Measurements from ENCODE around the gene SLC5A6.

The SLC5A6 gene

DNA sequence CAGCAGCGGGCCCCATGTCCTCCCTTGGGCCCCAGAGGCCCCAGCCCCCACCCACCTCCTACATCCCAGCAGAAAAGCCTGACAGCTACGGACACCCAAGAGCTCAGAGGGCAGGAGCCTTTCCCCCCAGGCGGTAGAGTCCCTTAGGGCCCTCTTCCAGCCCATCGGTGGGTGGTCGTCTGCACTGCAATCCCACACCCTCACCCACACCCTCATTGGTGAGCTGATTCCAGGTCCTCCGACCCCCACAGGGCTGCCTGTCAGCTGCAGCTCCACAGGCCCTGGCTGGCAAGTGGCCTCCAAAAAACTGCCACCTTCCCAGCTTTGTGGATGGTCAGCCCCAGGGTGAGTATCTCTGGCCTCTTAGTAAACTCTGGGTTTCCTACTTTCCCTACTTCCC, 52.8 kb downstream of the SLC5A6 start:
- TF ChIP-seq CREB1 (IDR thresholded peaks at IDR 0.05; ENCODE audit: low read depth) (no peak), RAD21 (IDR thresholded peaks at IDR 0.05; ENCODE audit: low read depth) (no peak), CEBPB (IDR thresholded peaks at IDR 0.05) (no peak), YY1 (IDR thresholded peaks at IDR 0.05; ENCODE audit: low read depth) (no peak), NFIC (IDR thresholded peaks at IDR 0.05) (no peak), TCF12 (IDR thresholded peaks at IDR 0.05; ENCODE audit: low read depth) (no peak), TEAD4 (IDR thresholded peaks at IDR 0.05) (no peak), ZBTB7A (IDR thresholded peaks at IDR 0.05; ENCODE audit: low read depth) (no peak), EP300 (IDR thresholded peaks at IDR 0.05; ENCODE audit: borderline replicate concordance) (no peak), FOXM1 (IDR thresholded peaks at IDR 0.05; ENCODE audit: borderline replicate concordance, low read depth) (no peak)
- TF ChIP-seq, protein P1, sequence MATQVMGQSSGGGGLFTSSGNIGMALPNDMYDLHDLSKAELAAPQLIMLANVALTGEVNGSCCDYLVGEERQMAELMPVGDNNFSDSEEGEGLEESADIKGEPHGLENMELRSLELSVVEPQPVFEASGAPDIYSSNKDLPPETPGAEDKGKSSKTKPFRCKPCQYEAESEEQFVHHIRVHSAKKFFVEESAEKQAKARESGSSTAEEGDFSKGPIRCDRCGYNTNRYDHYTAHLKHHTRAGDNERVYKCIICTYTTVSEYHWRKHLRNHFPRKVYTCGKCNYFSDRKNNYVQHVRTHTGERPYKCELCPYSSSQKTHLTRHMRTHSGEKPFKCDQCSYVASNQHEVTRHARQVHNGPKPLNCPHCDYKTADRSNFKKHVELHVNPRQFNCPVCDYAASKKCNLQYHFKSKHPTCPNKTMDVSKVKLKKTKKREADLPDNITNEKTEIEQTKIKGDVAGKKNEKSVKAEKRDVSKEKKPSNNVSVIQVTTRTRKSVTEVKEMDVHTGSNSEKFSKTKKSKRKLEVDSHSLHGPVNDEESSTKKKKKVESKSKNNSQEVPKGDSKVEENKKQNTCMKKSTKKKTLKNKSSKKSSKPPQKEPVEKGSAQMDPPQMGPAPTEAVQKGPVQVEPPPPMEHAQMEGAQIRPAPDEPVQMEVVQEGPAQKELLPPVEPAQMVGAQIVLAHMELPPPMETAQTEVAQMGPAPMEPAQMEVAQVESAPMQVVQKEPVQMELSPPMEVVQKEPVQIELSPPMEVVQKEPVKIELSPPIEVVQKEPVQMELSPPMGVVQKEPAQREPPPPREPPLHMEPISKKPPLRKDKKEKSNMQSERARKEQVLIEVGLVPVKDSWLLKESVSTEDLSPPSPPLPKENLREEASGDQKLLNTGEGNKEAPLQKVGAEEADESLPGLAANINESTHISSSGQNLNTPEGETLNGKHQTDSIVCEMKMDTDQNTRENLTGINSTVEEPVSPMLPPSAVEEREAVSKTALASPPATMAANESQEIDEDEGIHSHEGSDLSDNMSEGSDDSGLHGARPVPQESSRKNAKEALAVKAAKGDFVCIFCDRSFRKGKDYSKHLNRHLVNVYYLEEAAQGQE (IDR thresholded peaks at IDR 0.05; ENCODE audit: low read depth), result no peak
- TF ChIP-seq, protein P2, sequence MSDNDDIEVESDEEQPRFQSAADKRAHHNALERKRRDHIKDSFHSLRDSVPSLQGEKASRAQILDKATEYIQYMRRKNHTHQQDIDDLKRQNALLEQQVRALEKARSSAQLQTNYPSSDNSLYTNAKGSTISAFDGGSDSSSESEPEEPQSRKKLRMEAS (IDR thresholded peaks at IDR 0.05), result no peak

DNA sequence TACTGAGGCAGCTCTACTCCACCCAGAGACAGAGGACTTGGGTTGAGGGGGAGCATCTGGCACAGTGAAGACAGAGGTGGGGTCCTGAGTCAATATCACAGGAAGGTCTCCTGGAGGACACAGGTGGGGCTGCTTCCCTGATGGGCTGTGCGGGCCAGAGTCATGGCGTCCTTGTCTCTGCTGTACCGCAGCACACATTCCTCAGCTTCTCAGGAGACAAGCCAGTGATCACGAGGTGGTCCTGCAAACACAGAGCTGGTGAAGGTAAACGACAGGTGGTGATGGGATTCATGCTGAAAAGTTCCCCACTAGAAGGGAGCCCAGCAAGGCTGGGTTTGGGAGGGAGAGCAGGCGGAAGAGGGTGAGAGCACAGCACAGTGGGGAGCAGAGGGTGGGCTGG, 53.6 kb downstream of the SLC5A6 start:
- TF ChIP-seq CEBPB (IDR thresholded peaks at IDR 0.05), result no peak
- TF ChIP-seq FOXM1 (IDR thresholded peaks at IDR 0.05; ENCODE audit: borderline replicate concordance, low read depth), result no peak
- TF ChIP-seq YY1 (IDR thresholded peaks at IDR 0.05; ENCODE audit: low read depth), result no peak
- no peak for TF ChIP-seq CREB1 (IDR thresholded peaks at IDR 0.05; ENCODE audit: low read depth)
- TF ChIP-seq, protein P1 (IDR thresholded peaks at IDR 0.05; ENCODE audit: low read depth), result no peak
- TF ChIP-seq TCF12 (IDR thresholded peaks at IDR 0.05; ENCODE audit: low read depth), result no peak
- TF ChIP-seq RAD21 (IDR thresholded peaks at IDR 0.05; ENCODE audit: low read depth), result no peak

DNA sequence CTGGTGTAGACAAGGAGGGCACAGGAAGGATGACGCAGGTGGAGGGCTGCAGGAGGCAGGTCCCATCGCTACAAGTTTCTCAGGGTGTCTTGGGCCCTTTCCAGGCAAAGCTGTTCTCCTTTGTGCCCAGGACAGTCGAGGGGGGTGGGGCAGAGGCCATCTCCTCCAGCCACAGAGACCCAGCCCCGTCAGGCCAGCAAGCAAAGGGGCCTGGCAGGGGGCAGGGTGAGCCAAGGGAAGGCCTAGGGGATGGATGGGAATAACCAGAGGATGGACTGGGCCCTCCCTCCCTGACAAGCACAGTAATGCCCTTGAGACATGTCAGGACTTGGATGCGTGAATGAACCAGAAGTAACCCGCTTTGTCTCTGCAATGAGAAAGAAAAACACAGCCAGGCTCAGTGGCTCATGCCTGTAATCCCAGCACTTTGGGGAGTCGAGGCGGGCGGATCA, 57.0 kb downstream of the SLC5A6 start:
- TF ChIP-seq RAD21 (IDR thresholded peaks at IDR 0.05; ENCODE audit: low read depth), result no peak
- TF ChIP-seq CREB1 (IDR thresholded peaks at IDR 0.05; ENCODE audit: low read depth), result no peak
- TF ChIP-seq ZBTB7A (IDR thresholded peaks at IDR 0.05; ENCODE audit: low read depth), result no peak
- no peak for TF ChIP-seq TEAD4 (IDR thresholded peaks at IDR 0.05)
- no peak for TF ChIP-seq TAF1 (IDR thresholded peaks at IDR 0.05; ENCODE audit: low read depth)
- no peak for TF ChIP-seq TCF12 (IDR thresholded peaks at IDR 0.05; ENCODE audit: low read depth)
- TF ChIP-seq, protein P1 (IDR thresholded peaks at IDR 0.05; ENCODE audit: low read depth), result no peak
- TF ChIP-seq EP300 (IDR thresholded peaks at IDR 0.05; ENCODE audit: borderline replicate concordance), result no peak
- no peak for TF ChIP-seq YY1 (IDR thresholded peaks at IDR 0.05; ENCODE audit: low read depth)
- TF ChIP-seq FOXM1 (IDR thresholded peaks at IDR 0.05; ENCODE audit: borderline replicate concordance, low read depth), result no peak
- TF ChIP-seq CEBPB (IDR thresholded peaks at IDR 0.05), result no peak

DNA sequence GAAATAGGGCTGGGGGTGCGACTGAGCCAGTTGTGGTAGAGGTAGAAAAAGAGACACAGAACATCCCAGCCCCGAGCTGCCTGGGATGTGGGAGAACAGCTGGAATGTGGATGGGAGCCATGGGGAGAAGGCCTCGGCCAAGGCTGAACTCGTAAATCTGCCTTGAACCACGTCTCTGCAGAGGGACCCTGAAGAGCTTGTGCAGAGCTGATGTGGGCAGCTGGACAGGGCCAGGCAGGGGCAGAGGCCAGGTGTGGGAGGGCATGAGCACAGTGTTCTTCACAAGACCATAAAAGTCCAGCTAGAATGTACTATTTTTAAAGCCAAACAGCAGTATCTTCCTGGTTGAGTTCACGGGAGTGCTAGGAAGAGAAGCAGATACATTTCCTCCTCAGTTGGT, 57.6 kb downstream of the SLC5A6 start:
- TF ChIP-seq, protein P1 (IDR thresholded peaks at IDR 0.05; ENCODE audit: low read depth), result no peak
- TF ChIP-seq TEAD4 (IDR thresholded peaks at IDR 0.05) (no peak), NFIC (IDR thresholded peaks at IDR 0.05) (no peak), ZBTB7A (IDR thresholded peaks at IDR 0.05; ENCODE audit: low read depth) (no peak), TAF1 (IDR thresholded peaks at IDR 0.05; ENCODE audit: low read depth) (no peak), FOXM1 (IDR thresholded peaks at IDR 0.05; ENCODE audit: borderline replicate concordance, low read depth) (no peak), TCF12 (IDR thresholded peaks at IDR 0.05; ENCODE audit: low read depth) (no peak), CEBPB (IDR thresholded peaks at IDR 0.05) (no peak), YY1 (IDR thresholded peaks at IDR 0.05; ENCODE audit: low read depth) (no peak), RAD21 (IDR thresholded peaks at IDR 0.05; ENCODE audit: low read depth) (no peak), EGR1 (IDR thresholded peaks at IDR 0.05) (no peak)
- TF ChIP-seq, protein P2 (IDR thresholded peaks at IDR 0.05), result no peak
- TF ChIP-seq, protein P3, sequence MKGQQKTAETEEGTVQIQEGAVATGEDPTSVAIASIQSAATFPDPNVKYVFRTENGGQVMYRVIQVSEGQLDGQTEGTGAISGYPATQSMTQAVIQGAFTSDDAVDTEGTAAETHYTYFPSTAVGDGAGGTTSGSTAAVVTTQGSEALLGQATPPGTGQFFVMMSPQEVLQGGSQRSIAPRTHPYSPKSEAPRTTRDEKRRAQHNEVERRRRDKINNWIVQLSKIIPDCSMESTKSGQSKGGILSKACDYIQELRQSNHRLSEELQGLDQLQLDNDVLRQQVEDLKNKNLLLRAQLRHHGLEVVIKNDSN (IDR thresholded peaks at IDR 0.05), result no peak

All from Ishikawa (cell line).